Body of pancreas (tissue), 4 donors: Measurements from ENCODE around the gene GPATCH2. TPM values are rescaled to one million over a fixed set of nuclear protein-coding genes. Genes with fewer than 3 reads are reported as not detected.

Experiments used
- ATAC-seq: fragments of 150-250 bp; one replicate; pipeline ENCODE4 v1.9.1; 2016
- DNase-seq, 4 donors: peaks; one replicate each; pipeline ENCODE4 v3.0.0-alpha.2; 2019
- H3K27ac ChIP-seq, 4 donors: fragments of 200-600 bp; sonication (generic); 1 replicate in 3 of 4; 2 replicates in 1 of 4; pipeline versions ENCODE4 v1.5.1 to v1.6.1; 2016 to 2019; ENCODE audit warnings: mild to moderate bottlenecking in 1 of 4, mixed read lengths in 1 of 4, moderate library complexity in 1 of 4
- H3K27me3 ChIP-seq, 2 donors: fragments of 200-600 bp; sonication (generic); one replicate each; pipeline ENCODE4 v1.6.0; 2016; ENCODE audit warnings: mild to moderate bottlenecking in 1 of 2
- H3K36me3 ChIP-seq, 2 donors: fragments of 200-600 bp; sonication (generic); replicated peaks in 1 of 2; 2 replicates each; pipeline ENCODE4 v1.5.1; 2016; ENCODE audit warnings: low read depth in 2 of 2; ENCODE audit not compliant: insufficient read depth in 1 of 2
- H3K4me1 ChIP-seq: fragments of 200-600 bp; sonication (generic); one replicate; pipeline ENCODE4 v1.6.0; 2016
- H3K4me3 ChIP-seq, 2 donors: fragments of 200-600 bp; sonication (generic); 1 replicate in 1 of 2; 2 replicates in 1 of 2; pipeline ENCODE4 v1.5.1; 2016 to 2019
- H3K9me3 ChIP-seq, 3 donors: fragments of 200-600 bp; sonication (generic); 1 replicate in 2 of 3; 2 replicates in 1 of 3; pipeline ENCODE4 v1.5.1; 2016
- CTCF ChIP-seq, 7 experiments: fragments of 450-650 bp in 4 of 7; fragments of 200-600 bp in 3 of 7; sonication (generic) in 3 of 7; IDR thresholded peaks; one replicate each; pipeline ENCODE4 v1.5.1; 2016 to 2019; ENCODE audit warnings: antibody characterized with exemption in 7 of 7
- POLR2A ChIP-seq, 3 donors: fragments of 450-650 bp; IDR thresholded peaks; one replicate each; pipeline ENCODE4 v1.6.1; 2016; ENCODE audit warnings: antibody characterized with exemption in 3 of 3, mild to moderate bottlenecking in 2 of 3
- WGBS, 2 donors: methylation state at CpG; one replicate each; pipeline ENCODE4 v1.1.5; 2017; 5-methylcytosine and 5-hydroxymethylcytosine counted together
- intact Hi-C: fragments of 100-400 bp; cut with DNase I; formaldehyde crosslinking; loops from one replicate; pipeline ENCODE4 v1.15.1; 2023
- total RNA-seq, 2 donors: library from RNA; depleted of rRNA; stranded (reverse); fragments of >200 nt; gene quantifications; one replicate each; pipeline ENCODE4 v1.1.0, GENCODE V29; 2016

Gene GPATCH2
- total RNA-seq, 2 donors from 2014 or later, result 9.6 to 32.0 TPM

- no peaks in the 10 kb centered on the region for H3K36me3 ChIP-seq
- TF ChIP-seq CTCF (IDR thresholded peaks at IDR 0.05) (no peak), POLR2A (IDR thresholded peaks at IDR 0.05) (no peak)
- no peak overlapping the region for H3K4me3 ChIP-seq
- H3K9me3 ChIP-seq, result no peaks in the 10 kb centered on the region
- DNase-seq, result no peak
- no peak for ATAC-seq
- intact Hi-C loops, result no loop called here
- WGBS, 2 donors, result 63 to 74% methylated on average over 1 of the region's 1 CpG
- H3K4me1 ChIP-seq, result peaks cover 5% of the 10 kb centered on the region
- no peaks in the 10 kb centered on the region for H3K27me3 ChIP-seq
- H3K27ac ChIP-seq, result no peak overlapping the region
Measured at GRCh38 chr1:217469983-217470382, 160.9 kb downstream of the GPATCH2 start.

GRCh38 chr1:217465102-217465501 is 165.8 kb downstream of the GPATCH2 start:
- Histone ChIP-seq H3K27me3 (no peaks in the 10 kb centered on the region), H3K9me3 (no peaks in the 10 kb centered on the region), H3K36me3 (no peaks in the 10 kb centered on the region), H3K4me3 (no peak overlapping the region), H3K27ac (no peak overlapping the region), H3K4me1 (peaks cover 3% of the 10 kb centered on the region)
- 84 to 93% methylated on average over 1 of the region's 1 CpG for WGBS, 2 donors
- DNase-seq (no peak), ATAC-seq (no peak)
- TF ChIP-seq POLR2A (IDR thresholded peaks at IDR 0.05) (no peak), CTCF (IDR thresholded peaks at IDR 0.05) (no peak)
- intact Hi-C loops, result no loop called here

- Histone ChIP-seq H3K4me1 (no peaks in the 10 kb centered on the region), H3K27me3 (no peaks in the 10 kb centered on the region), H3K4me3 (no peak overlapping the region), H3K9me3 (no peaks in the 10 kb centered on the region), H3K36me3 (no peaks in the 10 kb centered on the region), H3K27ac (no peak overlapping the region)
- WGBS, 2 donors, result 100% methylated on average over 1 of the region's 1 CpG
- intact Hi-C loops, result no loop called here
- no peak for TF ChIP-seq CTCF (IDR thresholded peaks at IDR 0.05)
- TF ChIP-seq POLR2A (IDR thresholded peaks at IDR 0.05), result no peak
- ATAC-seq (no peak), DNase-seq (no peak)
Measured at GRCh38 chr1:217462666-217463065, 168.2 kb downstream of the GPATCH2 start.

- H3K27ac ChIP-seq, result no peak overlapping the region
- intact Hi-C loops, result no loop called here
- DNase-seq (no peak), ATAC-seq (no peak)
- H3K4me1 ChIP-seq, result no peaks in the 10 kb centered on the region
- no peaks in the 10 kb centered on the region for H3K9me3 ChIP-seq
- no peak overlapping the region for H3K4me3 ChIP-seq
- no peaks in the 10 kb centered on the region for H3K36me3 ChIP-seq
- TF ChIP-seq POLR2A (IDR thresholded peaks at IDR 0.05), result no peak
- no peak for TF ChIP-seq CTCF (IDR thresholded peaks at IDR 0.05)
- H3K27me3 ChIP-seq, result no peaks in the 10 kb centered on the region
- WGBS, 2 donors, result 52 to 54% methylated on average over 2 of the region's 2 CpGs
Measured at GRCh38 chr1:217462159-217462558, 168.7 kb downstream of the GPATCH2 start.

GRCh38 chr1:217457016-217457415 is 173.9 kb downstream of the GPATCH2 start:
- WGBS, 2 donors, result 92 to 96% methylated on average over 2 of the region's 2 CpGs
- no peak overlapping the region for H3K4me3 ChIP-seq
- H3K27me3 ChIP-seq, result no peaks in the 10 kb centered on the region
- DNase-seq (no peak), ATAC-seq (no peak)
- H3K9me3 ChIP-seq, result no peaks in the 10 kb centered on the region
- intact Hi-C loops, result no loop called here
- no peaks in the 10 kb centered on the region for H3K36me3 ChIP-seq
- no peaks in the 10 kb centered on the region for H3K4me1 ChIP-seq
- H3K27ac ChIP-seq, result no peak overlapping the region
- TF ChIP-seq CTCF (IDR thresholded peaks at IDR 0.05) (no peak), POLR2A (IDR thresholded peaks at IDR 0.05) (no peak)
